NCI-H748 (cell line): ENCODE data around the gene MGME1.

Experiments used
- DNase-seq: peaks from one replicate; lab custom pipeline; 2025; ENCODE audit not compliant: unreplicated experiment; lab: John Stamatoyannopoulos, UW

The MGME1 gene, protein sequence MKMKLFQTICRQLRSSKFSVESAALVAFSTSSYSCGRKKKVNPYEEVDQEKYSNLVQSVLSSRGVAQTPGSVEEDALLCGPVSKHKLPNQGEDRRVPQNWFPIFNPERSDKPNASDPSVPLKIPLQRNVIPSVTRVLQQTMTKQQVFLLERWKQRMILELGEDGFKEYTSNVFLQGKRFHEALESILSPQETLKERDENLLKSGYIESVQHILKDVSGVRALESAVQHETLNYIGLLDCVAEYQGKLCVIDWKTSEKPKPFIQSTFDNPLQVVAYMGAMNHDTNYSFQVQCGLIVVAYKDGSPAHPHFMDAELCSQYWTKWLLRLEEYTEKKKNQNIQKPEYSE

DNA sequence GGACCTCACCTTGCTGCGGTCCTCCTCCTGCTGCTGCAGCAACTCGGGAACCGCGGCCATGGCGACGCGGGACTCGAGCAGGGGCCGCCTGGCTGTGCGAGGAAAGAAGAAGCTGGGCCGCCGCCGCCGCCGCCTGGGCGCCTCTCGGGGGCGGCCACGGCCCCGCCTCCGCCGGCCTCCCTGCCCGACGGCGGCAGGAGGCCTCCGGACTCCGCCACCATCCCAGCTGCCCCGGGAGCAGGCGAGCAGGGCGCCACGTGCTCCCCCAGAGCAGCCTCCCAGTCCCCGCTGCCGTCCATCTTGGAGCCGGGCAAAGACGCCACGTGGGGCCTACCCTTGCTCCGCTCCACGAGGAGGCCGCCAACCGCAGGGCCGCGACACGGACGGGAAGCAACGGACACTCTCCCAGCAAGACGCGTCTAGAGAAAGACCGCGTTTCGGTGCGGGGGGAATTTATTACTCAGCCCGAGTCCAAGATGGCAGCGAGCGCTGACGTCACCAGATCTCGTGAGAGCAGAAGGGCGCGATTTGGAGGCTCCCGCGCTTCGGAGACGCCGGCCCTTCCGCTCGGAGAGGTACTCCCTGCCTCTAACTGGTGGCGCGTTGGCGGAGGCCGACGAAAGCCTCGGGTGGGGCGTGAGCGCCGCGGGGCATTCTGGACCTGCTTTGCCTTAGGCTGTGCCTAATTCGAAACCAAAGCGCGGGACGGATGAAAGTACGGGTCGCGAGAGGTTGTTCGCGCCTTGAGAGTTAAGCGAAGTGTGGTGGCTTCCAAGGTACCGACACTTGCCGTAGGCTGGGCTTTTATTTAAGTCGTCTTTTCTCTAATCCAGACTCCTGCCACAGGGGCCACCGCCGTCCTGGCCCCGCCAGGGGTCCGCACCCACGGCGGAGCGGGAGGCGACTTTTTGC, at the start of gene MGME1, which contains the start of gene SNX5:
Gene MGME1, plus strand, starts transcription at position 653 of the 912 bp plus-strand sequence. CDS start 842 bp downstream, outside the sequence.
Gene SNX5, minus strand, starts transcription at position 429 of the 912 bp plus-strand sequence. Its CDS starts 369 bp downstream, at position 60.
- DNase-seq: peak; percentile 100

DNA sequence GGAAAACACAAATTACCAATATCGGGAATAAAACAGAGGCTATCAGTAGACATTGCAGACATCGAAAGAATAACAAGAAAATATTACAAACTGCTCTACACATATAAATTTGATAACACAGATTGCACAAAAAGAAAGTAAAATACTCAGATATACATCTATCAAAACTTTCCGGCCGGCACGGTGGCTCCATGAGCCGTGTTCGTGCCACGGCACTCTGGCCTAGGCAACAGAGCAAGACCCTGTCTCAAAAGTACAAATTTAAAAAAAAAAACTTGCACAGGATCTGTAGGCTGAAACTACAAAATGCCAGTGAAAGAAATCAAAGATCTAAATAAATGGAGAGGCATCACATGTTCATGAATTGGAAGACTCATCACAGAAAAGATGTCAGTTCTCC, 49.7 kb upstream of the MGME1 start:
- no peak for DNase-seq

DNA sequence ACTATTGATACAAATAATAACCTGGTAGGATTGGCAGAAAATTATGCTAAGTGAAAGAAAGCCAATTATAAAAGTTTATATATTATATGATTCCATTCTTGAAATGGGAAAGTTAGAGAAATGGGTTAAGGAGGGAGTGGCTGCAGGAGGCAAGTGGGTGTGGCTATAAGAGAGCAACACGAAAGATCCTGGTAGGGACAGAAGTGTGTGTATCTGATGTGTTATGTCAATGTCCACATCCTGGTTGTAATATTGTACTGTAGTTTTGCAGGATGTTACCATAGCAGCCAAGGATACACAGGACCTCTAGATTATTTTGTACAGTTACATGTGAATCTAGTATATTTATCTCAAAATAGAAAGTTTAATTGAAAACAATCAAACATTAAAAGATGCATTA, 47.0 kb upstream of the MGME1 start:
- peak; percentile 28 for DNase-seq

DNA sequence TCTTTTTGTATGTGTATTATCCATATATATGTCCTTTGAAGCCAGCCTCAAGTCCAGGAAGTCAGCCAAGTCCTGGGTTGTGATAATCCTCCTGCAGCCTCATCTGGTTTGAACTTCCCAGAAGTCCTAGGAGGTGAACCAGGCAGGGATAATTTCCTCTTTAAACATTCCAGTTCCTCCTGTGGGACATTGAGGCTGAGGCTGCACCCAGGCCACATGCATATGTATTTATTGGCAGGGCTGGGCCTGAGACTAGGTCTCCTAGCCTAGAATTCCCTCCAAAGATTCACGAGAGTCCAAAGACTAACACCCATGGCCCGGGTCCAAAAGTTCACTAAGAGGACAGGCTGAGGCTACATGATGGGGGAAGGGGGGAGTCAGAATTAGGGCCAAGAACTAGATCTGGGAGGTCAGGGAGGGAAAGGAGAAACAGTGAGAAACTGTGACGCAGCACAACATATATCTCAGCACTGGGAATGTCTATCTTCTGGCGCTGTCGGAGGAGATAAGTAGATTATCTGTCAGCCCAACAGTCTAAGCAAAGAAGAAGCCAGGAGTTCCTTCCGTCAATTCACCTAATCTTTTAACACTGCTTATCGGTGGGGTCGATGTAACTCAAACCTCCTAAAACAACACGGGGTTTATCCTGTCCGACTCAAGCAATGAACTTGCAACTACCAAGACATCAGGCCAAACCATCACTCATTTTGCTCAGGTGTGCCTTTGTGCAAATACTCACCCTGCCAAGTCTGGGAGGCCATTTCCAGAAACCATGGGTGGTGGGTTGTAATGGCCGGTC, 43.5 kb upstream of the MGME1 start:
- no peak for DNase-seq

DNA sequence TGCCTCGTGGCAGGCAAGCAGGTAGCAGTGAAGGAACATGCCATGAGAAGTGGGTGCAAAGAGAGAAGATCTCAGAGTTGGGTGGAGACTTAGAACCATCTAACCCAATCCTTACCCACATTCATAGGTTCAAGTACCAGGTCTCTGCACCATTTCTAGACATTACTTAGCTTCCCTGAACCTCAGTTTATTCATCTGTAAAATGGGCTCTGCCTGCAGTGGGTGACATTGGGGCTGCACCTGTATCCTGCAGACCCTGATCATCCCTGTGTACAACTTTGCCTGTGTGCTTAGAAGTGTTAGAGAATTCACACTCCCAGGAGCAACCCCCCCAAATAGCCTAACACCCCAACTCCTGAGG, 42.9 kb upstream of the MGME1 start:
- no peak for DNase-seq

DNA sequence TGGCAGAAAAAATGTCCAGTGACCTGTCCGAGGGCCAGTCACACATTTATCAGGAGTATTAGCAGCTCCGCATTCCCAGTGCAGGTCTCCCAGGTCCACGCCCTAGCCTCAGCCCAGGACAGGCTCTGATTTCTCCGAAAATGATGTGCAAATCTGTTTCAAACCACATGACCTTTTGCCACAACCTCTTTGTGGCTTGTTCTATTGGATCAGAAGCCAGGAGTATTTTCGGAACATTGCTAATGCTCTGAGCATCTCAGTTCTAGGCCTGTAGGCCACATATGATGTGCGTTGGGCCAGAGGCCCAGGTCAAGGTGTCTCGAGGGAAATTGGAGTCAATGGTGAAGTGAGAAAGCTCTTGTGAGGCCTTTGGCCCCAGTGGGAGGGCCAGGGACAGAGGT, 40.6 kb upstream of the MGME1 start:
- DNase-seq: no peak

DNA sequence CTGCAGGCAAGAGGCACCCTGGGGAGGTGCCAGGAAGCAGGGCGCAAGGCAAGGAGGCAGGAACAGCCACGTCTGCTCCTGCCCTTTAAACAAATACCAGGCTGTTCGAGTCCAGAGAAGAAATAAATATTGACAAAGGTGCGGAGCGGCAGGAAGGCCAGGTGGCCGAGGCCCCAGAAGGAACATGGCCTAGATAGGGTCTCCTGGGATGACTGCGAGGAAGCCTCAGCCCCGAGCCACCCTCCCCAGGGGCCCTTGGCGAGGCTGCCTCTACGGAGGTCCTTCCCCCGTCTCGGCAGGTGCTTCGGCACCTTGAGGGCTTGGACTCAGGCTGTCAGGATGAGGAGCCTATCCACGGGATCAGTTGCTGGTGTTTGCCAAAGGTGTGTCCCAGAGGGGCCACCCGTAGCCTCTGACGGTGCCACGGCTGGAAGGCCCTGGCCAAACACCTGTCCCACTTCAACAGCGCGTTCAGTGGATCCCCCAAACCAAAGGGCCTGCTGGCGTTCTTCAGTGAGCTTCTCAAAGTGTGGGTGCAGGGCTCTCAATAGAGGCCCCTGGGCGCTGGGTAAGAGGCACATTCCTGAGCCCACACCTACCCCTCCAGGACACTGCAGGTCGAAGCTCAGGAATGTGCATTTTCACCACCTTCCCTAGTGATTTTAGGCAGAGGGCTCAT, 40.0 kb upstream of the MGME1 start:
- DNase-seq: no peak

DNA sequence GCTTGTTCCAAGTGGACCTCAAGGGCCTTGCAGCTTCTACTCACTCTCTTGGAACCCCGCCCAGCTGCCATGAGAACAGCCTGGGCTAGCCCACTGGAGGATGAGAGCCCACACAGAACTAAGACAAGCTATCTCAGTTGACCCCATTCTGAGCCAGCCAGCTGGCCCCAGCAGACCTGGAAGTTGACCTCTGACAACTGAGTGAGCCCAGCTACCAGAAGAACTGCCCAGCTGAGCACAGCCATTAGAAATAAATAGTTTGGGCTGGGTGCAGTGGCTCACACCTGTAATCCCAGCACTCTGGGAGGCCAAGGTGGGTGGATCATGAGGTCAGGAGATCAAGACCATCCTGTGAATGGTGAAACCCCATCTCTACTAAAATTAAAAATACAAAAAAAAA, 37.3 kb upstream of the MGME1 start:
- DNase-seq: no peak

DNA sequence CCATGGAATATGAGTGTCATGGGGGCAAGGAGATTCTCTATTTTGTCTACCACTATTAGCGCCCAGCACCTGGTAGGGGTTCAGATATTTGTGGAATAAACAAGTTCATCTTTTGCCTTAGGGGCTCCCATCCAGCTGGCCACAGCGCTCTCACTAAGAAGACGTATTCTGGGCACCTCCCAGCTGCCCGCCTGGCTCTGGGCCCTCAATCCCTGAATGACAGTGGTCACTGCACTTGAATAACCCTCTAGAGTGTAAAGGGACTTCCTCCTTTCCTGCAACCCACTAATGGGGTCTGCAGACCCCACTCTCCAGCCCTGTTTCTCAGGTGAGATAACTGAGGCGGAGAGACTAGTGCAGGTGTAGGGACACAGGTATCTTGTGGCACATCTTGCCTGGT, 36.4 kb upstream of the MGME1 start:
- DNase-seq: no peak

DNA sequence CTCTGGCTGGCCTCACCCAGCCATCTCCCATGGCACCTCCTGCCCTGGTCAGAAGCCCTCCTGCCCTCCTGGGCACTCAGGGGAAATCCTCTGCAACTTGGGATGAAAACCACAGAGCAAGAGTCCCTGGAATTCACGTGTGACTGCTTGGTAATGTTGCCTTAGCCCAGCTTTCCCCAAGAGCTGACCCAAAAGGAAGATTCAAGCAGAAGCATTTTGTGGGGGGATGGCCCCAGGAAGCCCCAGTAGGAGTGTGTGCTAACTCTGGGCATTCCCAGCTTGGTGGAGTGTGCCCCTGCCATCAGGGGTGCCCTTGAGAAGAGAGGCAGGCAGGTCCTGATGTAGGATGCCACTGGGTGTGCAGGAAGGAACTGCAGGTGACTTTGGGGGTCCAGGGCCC, 35.7 kb upstream of the MGME1 start:
- no peak for DNase-seq

DNA sequence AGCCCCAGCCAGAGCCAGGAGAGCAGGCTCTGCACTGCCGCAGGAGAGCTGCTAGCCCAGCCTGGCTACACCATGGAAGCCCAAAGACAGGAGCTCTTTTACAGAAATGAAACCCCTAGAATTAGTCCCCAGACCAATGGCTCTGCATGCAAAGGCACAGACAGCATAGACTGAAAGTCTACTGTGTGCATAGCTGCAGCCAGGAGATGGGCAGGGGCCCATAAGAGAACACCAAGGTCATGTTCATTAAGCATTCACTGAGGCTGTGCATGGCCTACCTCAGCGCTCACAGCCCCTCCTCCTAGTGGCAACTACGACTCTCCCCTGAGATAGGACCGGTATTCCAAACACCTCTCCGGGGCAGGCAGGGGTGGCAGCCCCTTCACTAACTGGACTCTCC, 35.1 kb upstream of the MGME1 start:
- no peak for DNase-seq

DNA sequence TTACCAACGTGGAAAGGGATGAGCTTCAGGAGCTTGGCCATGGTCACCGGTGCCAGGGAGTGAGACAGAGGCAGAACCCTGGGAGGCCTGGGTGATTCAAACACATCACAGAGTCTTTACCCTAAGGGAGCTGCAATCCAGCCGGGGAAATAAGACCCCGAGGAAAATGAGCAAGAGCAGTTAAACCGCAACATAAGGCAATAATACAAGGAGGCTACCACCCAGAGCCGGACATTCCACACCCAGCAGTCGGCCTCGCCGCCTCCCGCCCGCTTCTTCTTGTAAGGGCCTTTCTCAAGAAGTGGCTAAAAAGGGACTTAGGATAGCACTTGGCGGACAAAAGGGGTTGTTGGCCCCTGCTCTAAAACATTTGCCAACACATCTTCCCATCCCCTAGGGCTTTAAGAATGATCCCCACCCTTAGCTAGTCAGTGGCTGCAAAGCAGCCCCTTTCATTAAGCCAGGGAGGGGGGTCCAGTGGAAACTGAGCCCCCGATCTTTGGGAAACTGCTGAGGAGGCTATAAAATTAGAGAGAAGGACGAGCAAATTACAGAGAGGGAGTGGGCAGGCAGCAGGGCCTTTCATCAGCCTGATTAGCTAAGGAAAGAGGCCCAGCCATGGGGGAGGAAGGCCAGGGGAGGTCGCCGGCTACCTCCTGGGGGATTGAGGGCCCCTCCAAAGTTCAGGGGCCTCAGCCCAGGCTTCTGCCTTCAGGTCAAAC, 34.5 kb upstream of the MGME1 start:
- DNase-seq: no peak

DNA sequence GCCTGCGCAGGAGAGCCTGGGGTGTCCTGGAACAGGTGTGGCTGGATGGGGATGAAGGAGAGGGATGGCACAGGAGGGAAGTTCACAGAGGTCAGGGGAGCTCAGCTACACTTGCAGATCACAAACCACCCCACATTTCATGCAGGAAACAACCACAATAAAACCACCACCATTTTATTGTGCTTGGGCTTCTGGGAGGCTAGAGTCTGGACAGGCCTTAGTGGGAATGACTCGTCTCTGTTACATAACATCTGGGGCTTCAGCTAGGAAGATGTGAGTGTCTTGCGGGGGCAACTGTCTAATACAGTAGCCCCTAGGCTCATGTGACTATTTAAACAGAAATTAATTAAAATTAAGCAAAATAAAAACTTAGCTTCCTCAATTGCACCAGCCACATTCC, 33.6 kb upstream of the MGME1 start:
- no peak for DNase-seq

DNA sequence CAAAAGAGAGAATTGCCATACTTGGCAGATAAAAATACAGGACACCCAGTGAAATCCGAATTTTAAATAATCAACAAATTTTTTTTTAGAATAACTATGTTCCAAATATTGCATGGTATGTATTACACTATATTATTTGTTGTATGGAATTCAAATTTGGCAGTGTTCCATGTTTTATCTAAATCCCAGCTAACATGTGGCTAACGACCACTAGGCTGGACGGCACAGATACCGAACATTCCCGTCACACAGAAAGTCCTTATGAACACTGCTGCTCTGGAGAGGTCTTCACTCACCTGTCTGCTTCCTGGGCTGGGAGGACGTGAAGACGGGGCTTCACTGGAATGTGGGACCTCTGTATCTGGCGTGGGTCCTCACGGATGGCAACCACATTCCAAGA, 33.1 kb upstream of the MGME1 start:
- no peak for DNase-seq

DNA sequence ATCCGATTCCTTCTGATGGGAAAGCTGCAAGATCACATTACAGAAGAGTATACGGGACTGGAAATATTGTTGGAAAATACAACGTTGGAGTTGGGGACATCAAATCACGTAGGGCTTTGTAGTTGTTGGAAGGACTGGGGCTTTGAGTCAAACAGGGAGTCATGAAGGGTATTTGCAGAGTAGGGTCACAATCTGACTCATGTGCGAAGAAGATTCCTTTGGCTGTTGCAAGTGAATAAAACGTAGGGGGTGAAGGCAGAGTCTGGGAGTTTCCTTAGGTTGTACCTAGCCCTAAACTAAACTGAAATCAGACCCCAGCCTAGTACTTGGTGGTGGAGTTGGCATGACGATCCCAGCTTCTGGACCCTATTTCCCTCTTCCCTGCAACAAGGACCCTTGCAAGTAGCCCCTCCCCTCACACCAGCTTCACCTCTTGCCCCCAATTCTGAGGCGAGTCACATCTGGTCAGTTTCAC, 32.5 kb upstream of the MGME1 start:
- DNase-seq: no peak

DNA sequence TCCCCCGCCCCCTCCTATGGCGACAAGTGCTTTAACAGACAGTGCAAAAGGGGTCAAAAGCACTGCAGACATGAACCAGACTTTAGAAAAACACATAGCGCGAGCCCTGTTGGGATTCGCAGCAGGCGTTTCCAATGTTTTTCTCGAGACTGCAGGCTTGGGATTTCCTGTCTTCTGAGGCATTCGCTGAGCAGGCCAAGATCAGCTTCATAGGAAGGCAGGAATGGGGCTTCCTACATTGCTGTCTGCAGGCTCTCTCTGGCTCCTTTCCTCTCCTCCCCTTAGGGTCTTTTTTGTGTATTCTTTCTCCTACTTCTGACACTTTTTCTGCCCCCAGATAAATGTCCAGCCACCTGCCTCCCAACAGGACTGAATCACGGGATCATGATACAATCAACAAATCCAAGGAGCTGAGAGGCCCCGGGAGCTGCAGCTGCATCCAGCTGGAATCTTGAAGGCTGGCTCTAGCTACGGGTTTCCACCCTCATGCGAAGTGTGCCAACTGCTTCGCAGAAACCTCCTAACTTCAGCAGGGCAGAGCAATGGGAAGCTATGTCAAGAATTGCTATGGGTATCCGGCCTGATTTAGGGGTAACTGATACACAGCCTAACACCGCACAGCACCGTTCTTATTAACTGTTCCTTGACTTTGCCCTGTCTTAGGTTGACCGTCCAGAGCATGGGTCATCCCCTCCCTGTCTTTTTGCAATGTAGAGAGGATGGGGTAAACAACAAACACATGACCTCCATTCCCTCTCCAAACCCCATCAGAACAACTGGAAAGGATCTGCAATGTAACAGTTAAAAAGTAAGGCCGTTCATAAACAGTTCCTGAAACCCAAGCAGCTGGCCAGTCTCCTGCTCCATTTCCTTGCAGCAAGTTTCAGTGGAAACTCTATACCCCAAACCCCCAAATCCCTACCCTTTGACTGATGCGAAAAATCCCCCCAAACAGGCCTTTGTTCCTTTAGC, 31.8 kb upstream of the MGME1 start:
- DNase-seq: no peak

DNA sequence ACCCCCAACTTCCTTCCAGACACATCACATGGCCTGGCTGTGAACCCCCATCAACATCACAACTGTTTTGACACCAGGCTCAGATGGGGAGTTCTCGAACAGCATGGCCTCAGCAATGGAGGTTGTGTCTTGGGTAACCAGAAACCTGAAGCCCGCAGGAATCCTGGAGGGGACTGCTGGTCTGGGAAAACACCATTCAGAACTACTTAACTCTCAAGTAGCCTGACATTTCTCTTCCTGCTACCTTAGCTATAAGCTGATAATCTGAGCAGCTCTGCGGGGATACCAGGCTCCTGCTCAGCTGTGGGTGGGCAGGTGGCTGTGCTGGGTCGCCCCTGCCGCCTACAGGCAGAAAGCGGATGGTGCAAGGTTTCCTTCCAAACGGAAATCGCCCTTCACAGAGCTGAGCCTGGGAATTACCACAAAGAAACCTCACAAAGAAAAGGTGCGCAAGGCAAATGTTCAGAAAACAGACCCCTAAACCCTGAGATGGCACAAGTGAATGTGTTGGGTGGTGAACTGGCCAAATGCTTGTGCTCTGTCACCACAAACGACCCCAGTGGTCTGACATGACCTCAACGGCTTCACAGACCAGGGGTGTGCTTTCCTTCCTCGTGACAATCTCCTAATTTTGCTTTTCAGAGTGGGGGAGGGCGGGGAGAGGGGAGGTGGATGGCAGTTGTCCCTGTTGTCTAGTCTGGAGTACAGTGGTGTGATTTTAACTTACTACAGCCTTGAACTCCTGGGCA, 29.8 kb upstream of the MGME1 start:
- DNase-seq: peak; percentile 81

DNA sequence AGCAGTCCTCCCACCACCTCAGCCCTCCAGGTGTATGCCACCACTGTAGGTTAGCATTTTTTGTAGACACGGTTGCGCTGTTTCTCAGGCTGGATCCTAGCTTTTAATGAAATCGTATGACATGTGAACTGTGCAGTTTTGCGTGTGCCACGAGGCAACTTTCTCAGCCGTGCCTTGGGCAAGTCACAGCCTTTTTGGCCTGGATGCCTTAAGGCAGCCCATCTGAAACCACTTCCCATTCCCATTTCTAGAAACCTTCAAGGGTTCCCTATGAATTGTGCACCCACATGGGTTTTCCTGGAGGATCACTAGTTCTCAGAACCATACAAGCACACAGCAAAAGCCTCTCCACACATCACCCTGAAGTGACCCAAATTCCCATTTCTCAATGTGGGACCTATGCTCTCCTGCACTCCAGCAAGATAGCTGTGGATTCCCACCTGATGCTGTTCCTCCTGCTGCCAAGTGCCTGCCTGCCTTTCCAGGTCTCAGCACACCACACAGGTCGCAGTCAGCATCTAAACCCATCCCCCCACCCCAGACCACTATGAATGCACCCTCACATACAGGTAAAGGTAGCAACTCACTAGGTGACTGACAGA, 29.1 kb upstream of the MGME1 start:
- DNase-seq: peak; percentile 35
